WTC11 (cell line): ENCODE data around the gene RUNX2. TPM values are rescaled to one million over a fixed set of nuclear protein-coding genes. Genes with fewer than 3 reads are reported as not detected.

Source experiments
- ATAC-seq: fragments of 200-7000 bp; cut with Tn5 transposase; 2 replicates; pipeline ENCODE4 v1.10.0; 2021; ENCODE audit warnings: mild to moderate bottlenecking, moderate library complexity
- CTCF ChIA-PET: fragments of 300-600 bp; sonication (Branson Sonifier 250); formaldehyde crosslinking; loops from one replicate; lab custom pipeline; 2021; ENCODE audit warnings: antibody characterized with exemption; lab: Charles Lee
- POLR2A ChIA-PET: fragments of 350-600 bp; sonication (Branson Sonifier 250); formaldehyde crosslinking; loops from one replicate; lab custom pipeline; 2021; ENCODE audit warnings: antibody characterized with exemption; lab: Charles Lee
- DNase-seq: peaks from one replicate; pipeline ENCODE4 v3.0.0; 2021; ENCODE audit warnings: low spot score
- H3K27ac Mint-ChIP-seq: 2 replicates; pipeline ENCODE4 v1.8.0; 2021; ENCODE audit warnings: mixed read lengths
- H3K27me3 Mint-ChIP-seq: 2 replicates; pipeline ENCODE4 v1.8.0; 2021; ENCODE audit warnings: low read depth, mild to moderate bottlenecking, moderate library complexity, mixed read lengths
- H3K36me3 Mint-ChIP-seq: 2 replicates; pipeline ENCODE4 v1.8.0; 2021; ENCODE audit warnings: mixed read lengths
- H3K4me1 Mint-ChIP-seq: 2 replicates; pipeline ENCODE4 v1.8.0; 2022; ENCODE audit warnings: mixed read lengths
- H3K4me3 Mint-ChIP-seq: 2 replicates; pipeline ENCODE4 v1.8.0; 2021; ENCODE audit warnings: mild to moderate bottlenecking, moderate library complexity, mixed read lengths
- H3K9me3 Mint-ChIP-seq: 2 replicates; pipeline ENCODE4 v1.8.0; 2021; ENCODE audit warnings: mixed read lengths
- JUN ChIP-seq: sonication (generic); formaldehyde crosslinking; IDR thresholded peaks from 2 replicates; pipeline ENCODE4 v1.8.0; 2023; ENCODE audit warnings: mild to moderate bottlenecking, missing genetic modification reagents
- total RNA-seq: library from RNA; stranded (reverse); gene quantifications from 3 replicates; pipeline ENCODE4 v1.2.3, GENCODE V29; 2021

Gene RUNX2
- total RNA-seq, 1 experiment from 2014 or later: 0.28 TPM

GRCh38 chr6:45712786-45713185 is 384.7 kb downstream of the RUNX2 start:
- no peaks in the 10 kb centered on the region for H3K9me3 Mint-ChIP-seq
- ATAC-seq: no peak
- POLR2A ChIA-PET: no interaction called here
- no peaks in the 10 kb centered on the region for H3K27me3 Mint-ChIP-seq
- H3K36me3 Mint-ChIP-seq: no peaks in the 10 kb centered on the region
- TF ChIP-seq JUN (CRISPR knock-in tag): no peak
- CTCF ChIA-PET: no interaction called here
- H3K4me3 Mint-ChIP-seq: no peak overlapping the region
- peaks cover 6% of the 10 kb centered on the region for H3K4me1 Mint-ChIP-seq
- DNase-seq: no peak
- H3K27ac Mint-ChIP-seq: no peak overlapping the region

Other genes starting within 250 kb of the RUNX2 start
- gene SUPT3H, start 49.6 kb downstream of the RUNX2 start, total RNA-seq: 15.3 to 21.9 TPM (median 19.2 TPM) in 3 replicates